ENCODE results near the gene RHOJ.
"Not testable (repeated sequence)": the region's sequence is repeated elsewhere in the genome, so short reads cannot be mapped to it uniquely, and the experiment has no call there.

RHOJ gene

DNA sequence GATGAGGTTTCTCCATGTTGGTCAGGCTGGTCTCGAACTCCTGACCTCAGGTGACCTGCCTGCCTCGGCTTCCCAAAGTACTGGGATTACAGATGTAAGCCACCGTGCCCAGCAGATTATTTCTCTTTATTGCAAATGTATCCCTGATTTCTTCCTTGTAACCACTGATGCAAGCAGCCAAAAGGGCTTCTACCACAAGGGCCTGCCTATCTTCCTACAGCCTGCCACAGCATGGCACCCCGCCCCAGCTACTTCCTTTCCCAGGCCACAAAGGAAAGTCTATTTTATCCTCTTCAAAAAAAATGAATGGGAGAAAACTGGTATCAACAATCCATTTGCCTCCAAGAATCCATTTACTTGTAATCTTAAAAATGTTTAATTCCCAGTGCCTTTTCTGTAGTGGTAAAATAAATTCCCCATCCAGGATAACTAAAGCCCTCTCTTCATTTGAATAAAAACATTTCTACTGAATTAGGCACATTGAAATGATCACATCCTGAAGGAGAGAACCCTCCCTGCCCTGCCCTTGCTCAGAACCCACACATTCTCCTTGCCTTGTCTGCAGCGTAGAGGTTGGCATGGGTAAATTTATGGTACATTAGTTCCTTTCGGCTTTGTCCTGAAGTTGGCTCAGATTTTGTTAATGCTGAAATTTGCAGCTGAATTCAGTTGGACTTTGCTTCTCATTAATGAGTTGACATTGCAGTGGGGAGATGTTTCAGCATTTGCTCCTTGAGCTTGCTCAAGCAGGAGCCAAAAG is 95.3 kb downstream of the RHOJ start:
- no peak for DNase-seq (ENCODE audit: low read depth)

DNA sequence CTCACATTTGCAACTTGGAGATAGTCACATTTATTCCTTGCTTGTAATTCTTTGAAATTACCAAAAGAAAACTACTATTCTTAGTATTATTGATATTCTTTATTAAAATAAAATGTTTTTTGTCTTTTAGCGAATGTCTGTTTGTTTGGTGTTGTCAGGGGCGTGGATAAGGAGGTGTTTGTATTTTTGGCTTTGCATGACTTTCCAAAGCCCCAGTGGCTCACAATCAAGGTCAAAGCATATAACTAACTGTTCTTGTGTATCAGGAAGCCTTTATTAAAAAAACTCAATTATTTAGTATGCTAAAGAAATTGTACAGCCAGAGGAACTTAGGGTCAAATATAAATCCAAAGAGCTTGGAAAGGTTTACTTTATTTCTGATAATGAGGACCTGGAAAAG is 96.6 kb downstream of the RHOJ start:
- no peak for DNase-seq (ENCODE audit: low read depth)

DNA sequence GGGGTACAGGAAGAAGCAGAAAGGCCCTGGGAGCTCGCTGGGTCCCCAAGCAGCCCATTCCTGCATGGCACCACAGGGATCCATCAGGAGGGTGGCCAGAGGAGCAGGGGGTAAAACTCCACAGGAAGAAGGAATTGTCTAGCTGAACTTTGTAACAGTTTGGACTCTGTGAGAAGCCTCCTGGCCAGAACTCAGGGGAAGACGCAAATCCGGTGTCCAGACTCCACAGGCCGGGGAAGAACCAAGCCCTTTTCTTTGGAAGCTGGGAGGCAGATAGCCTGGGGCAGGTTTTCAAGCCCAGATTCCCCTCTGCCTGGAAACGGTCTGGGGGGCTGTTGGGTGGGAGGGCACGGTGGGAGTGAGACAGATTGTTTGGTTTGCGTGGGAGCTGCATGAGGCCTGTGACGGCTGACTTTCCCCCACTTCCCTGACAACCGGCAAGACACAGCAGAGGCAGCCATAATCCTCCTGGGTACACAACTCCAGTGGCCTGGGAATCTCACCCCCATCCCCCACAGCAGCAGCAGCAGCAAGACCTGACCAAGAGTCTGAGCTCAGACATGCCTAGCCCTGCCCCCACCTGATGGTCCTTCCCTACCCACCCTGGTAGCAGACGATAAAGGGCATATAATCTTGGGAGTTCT is 97.8 kb downstream of the RHOJ start:
- DNase-seq (ENCODE audit: low read depth): no peak

DNA sequence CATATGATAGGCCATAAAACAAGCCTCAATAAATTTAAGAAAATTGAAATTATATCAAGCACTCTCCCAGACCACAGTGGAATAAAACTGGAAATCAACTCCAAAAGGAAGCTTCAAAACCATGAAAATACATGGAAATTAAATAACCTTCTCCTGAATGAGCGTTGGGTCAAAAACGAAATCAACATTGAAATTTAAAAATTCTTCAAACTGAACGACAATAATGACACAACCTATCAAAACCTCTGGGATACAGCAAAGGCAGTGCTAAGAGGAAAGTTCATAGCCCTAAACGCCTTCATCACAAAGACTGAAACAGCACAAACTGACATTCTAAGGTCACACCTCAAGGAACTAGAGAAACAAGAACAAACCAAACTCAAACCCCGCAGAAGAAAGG is 100.2 kb downstream of the RHOJ start:
- DNase-seq (ENCODE audit: low read depth): not testable (repeated sequence)

DNA sequence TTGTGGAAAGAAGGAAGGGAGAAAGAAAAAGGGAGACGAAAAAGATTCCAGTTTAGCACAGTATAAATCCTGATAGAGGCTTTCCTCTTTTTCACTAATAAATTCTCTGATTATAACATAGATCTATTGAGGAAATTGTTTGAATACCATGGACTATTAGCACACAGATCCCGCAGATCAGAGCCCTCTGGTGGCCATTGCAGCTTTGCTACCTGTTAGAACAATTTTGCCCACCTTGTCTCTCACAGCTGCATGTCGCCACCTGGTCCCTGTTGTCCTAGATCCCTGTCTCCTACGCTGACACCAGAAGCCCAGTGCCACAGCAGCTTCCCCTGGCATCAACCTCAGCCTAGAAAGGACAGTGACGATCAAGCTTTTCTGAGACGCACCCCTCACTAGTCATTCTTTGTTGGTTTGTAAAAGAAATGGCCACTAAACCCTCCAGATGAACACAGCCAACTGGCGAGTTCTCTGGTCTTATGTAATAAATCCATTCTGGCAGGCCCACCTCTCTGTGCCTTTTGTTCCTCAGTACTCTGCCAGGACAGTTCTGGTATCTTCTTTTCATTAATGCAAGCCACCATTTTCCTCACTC is 104.6 kb downstream of the RHOJ start:
- DNase-seq (ENCODE audit: low read depth): no peak

DNA sequence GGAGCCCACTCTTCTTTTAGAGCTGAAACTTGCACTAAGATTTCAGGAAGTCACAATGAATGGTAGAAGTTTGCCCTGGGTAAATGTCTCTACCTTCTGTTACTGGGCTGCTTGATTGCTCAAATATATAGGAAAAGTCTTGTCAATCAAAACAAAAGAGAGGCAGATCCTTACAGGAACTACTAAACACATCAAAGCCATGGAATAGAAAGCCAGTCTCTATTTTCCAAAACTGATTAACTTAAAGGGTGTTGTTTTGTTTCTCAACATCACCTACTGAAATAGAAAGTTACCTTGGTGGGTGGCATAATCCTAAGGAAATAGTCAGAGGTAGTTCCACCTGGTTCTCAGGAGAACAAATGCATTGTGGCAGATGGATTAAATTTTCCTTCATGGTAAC is 114.6 kb downstream of the RHOJ start, which contains the start of gene GPHB5:
Gene GPHB5, minus strand, starts transcription at position 101 of the 400 bp plus-strand sequence. CDS start 1,086 bp downstream, outside the sequence.
- DNase-seq (ENCODE audit: low read depth): no peak

DNA sequence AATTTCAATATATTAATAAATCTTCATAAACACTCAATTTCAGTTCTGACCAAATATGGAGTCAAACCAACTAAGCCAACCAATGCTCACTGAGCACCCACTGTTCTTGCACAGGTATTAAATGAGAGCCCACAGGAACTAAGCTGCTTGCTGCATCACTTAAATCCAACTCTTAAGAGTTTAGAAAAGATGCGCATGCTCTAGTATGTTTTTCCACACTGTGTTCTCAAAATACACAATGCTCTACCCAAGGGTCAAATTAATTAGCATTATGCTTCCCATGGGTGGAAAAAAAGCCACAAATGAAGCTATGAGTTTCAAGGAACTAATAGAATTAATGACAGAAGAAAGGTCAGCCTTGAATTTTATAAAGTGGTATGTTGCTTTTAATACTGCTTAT is 118.2 kb downstream of the RHOJ start:
- no peak for DNase-seq (ENCODE audit: low read depth)

DNA sequence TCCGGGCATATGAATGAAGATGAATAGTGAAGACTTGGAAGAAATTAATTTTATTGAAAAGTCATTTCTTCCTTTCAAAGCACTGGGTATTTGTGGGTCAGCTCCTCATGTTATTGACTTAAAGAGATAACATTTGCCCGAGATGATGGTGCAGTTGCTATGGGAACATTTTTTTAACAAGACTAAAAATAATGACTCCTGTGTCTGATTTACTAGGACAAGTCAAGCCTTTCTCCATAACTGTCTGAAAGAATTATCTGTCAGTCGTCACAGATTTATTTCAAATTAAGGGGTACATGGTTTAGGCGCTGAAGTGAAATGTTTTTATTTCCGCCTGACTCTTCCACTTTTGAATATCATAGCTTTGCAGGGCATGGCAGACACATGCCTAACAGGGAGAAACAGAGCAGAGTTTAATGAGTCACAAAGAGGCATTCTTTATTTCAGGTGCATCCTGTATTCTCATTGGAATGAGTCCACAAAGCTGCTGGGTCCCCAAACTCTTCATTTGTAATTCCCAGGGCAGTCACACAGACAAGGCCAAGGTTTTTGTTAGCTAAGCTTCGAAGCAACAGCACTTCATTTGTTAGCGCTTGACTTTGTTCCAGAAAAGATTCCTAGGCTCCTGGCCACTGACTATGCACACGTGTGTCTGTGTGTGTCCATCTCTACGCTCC is 118.8 kb downstream of the RHOJ start:
- DNase-seq (ENCODE audit: low read depth): no peak

DNA sequence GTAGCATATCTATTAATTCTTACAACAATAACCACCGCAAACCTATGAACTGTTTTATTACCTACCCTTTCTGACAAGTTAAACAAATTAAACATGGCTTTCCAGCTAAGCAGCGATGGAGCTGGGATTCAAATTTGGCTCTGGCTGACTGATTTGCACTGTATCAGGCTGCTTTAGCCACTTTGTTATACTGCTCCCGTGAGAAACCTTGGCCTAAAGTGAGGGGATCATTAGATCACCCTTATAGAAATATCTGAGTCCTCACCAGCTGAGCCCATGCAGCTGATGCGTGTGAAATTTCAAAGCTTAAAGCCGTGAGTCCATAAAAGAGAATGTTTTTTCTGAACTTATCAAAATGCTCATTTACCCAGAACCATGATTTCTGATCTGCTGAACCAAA is 122.6 kb downstream of the RHOJ start:
- DNase-seq (ENCODE audit: low read depth): no peak

DNA sequence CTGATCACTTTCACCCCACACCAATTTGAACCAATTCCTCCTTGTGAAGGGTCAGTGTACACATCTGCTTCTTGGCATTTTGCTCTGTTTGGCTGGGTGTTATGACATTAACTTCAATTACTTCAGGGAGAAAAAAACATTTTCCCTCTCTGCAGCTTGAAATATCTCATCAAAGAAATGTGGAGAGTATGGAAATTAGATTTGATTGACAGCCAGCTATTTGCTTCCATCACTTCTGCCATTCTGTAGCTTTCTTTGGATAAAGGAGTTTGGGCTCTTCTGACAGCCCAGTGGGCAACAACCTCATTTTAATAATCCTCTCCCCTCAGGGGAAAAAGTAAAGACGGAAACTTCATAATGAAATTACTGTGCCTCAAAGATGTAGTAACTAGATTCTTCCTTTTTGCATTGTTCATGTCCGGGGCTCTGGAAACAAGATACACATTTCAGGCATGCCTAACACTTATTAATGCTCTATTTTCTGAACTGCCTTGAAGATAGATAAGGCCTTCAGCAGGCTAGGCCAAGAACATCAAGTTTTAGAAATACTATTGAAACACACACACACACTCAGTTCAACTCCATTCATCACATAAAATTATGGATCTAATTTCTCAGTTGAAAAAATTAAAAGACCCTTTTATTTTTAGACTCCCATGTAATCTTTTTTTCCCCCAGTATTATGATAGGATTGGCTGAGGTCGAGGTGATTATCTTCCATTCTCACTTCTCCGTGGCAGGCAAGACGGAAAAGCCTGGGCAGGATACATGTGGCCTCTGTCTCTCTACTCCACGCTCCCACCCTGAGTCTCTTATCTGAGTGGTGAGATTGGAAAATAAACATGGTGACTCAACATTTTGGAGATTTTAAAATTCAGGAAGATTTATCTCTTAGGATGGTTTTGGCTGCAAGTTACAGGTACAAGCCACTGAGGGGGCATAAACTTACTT is 124.8 kb downstream of the RHOJ start:
- no peak for DNase-seq (ENCODE audit: low read depth)

DNA sequence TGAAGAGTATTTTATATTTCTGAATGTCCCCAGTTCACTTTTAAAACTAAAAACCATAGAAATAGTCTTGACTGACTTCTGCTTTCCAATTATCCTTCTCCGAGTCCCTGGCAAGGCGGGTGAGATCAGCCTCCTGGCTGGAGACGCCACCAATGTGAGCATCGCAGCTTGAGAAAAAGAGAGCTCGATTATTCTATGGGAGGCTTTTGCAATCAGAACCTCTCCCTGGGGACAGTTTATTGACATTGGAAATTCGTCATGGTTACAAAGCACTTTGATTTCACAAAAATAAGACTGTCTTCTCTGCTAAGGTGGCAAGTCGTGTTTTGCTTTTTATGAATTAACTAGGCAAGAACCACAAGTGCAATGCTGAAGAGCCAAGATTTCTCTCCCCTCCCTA is 138.1 kb downstream of the RHOJ start:
- DNase-seq (ENCODE audit: low read depth): no peak
